Gastrocnemius medialis (tissue), 4 donors: Measurements from ENCODE around the gene AKAP8.

Experiments used
- POLR2A ChIP-seq, 2 donors: fragments of 450-650 bp; IDR thresholded peaks; one replicate each; pipeline ENCODE4 v1.6.1; 2017; ENCODE audit warnings: antibody characterized with exemption in 2 of 2, mild to moderate bottlenecking in 2 of 2, moderate library complexity in 2 of 2
- TF ChIP-seq, protein P1 (sequence below), 5 experiments: fragments of 450-650 bp in 3 of 5; fragments of 200-600 bp in 2 of 5; sonication (generic) in 2 of 5; IDR thresholded peaks in 4 of 5; conservative IDR thresholded peaks in 1 of 5; 1 replicate in 4 of 5; 2 replicates in 1 of 5; pipeline ENCODE4 v1.5.1; 2016 to 2019; ENCODE audit warnings: antibody characterized with exemption in 5 of 5, mild to moderate bottlenecking in 3 of 5, moderate library complexity in 3 of 5

GRCh38 chr19:15328312-15328711 is 51.3 kb downstream of the AKAP8 start:
- TF ChIP-seq, protein P1, sequence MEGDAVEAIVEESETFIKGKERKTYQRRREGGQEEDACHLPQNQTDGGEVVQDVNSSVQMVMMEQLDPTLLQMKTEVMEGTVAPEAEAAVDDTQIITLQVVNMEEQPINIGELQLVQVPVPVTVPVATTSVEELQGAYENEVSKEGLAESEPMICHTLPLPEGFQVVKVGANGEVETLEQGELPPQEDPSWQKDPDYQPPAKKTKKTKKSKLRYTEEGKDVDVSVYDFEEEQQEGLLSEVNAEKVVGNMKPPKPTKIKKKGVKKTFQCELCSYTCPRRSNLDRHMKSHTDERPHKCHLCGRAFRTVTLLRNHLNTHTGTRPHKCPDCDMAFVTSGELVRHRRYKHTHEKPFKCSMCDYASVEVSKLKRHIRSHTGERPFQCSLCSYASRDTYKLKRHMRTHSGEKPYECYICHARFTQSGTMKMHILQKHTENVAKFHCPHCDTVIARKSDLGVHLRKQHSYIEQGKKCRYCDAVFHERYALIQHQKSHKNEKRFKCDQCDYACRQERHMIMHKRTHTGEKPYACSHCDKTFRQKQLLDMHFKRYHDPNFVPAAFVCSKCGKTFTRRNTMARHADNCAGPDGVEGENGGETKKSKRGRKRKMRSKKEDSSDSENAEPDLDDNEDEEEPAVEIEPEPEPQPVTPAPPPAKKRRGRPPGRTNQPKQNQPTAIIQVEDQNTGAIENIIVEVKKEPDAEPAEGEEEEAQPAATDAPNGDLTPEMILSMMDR (IDR thresholded peaks at IDR 0.05 in 4 of 5, conservative IDR thresholded peaks at IDR 0.05 in 1 of 5), result no peak
- no peak for TF ChIP-seq POLR2A (IDR thresholded peaks at IDR 0.05)
